ENCODE results near the gene SFSWAP. TPM values are rescaled to one million over a fixed set of nuclear protein-coding genes. Genes with fewer than 3 reads are reported as not detected.

SFSWAP gene
- total RNA-seq, 4 donors from 2014 or later = 12.8 to 39.5 (median 25.9) TPM

DNA sequence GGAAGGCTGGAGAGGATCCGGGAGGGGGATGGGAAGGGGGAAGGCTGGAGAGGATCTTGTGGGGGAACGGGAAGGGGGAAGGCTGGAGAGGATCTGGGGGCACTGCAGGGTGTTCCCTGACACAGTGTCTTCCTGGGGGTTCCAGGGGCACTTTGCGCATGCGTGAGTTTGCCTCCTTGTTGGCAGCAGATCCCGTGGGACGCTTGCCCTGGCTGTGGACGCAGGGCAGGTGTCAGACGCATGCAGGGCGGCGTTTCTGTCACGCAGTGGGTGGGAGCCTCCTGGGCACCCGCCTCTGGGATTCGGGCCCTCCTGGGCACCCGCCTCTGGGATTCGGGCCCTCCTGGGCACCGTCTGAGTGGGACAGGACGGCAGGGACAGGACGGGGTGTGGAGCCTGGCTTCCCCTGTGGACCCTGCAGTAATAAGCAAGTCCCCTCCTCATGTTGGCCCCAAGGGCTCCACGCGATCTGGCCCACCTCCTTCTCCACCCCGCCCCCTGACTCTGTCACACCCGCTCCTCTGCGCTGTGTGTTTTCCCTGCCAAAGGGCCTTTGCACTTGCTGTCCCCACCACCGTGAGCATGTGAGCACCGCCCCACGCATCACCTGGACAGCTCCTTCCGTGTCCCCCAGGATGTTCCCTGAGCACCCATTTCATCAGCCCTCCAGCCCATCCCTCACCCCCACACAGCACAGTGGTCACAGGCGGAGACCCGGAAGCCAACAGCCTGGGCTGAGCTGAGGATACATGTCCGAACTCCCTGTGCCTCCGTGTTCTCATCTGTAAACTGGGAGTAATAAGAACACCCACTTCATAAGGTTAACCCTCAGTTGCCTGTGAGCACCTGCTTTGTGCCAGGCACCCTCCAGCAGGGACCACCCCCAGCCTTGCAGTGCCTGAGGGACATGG lies 121.7 kb downstream of the SFSWAP start:
- Histone ChIP-seq H3K9me3 (no peaks in the 10 kb centered on the region), H3K27ac (peak overlapping the region in 3 of 4 donors; percentile 50 to 71 (median 67))

DNA sequence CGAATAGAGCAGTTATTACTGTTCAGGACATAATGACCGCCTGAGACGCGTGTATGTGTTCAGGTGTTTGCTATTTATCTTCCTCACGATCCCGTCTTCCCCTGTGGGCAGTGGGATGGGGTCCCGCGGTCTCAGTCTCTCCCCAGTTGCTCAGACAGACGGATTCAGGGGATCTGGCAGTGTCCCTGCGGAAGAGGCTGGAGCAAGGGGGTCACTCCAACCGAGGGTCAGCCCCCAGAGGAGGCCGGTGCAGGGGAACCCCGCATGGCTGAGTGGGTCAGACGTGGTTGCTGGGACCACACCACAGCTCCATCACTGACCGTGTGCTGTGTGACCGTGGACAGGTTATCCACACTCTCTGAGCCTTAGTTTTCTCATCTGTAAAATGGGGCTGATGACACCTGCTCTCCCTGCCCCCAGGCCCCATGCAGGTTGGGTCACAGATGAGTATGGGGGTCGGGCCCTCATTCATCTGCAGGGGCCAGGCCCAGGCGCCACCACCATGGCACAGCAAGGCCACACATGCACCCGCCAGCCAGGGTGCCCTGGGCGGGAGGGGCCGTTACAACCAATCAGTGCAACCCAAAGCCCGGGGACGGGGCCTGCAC lies 122.5 kb downstream of the SFSWAP start:
- no peaks in the 10 kb centered on the region for H3K36me3 ChIP-seq
- DNase-seq = no peak
- H3K9me3 ChIP-seq = no peaks in the 10 kb centered on the region
- H3K27me3 ChIP-seq = peaks cover 0 to 90% (median 7%) of the 10 kb centered on the region in 4 donors
- H3K4me1 ChIP-seq = peaks cover 25 to 64% (median 37%) of the 10 kb centered on the region in 3 donors
- intact Hi-C loops (cut with DNase I) = no loop called here
- no peak for TF ChIP-seq POLR2A (IDR thresholded peaks at IDR 0.05)
- TF ChIP-seq, protein P1, sequence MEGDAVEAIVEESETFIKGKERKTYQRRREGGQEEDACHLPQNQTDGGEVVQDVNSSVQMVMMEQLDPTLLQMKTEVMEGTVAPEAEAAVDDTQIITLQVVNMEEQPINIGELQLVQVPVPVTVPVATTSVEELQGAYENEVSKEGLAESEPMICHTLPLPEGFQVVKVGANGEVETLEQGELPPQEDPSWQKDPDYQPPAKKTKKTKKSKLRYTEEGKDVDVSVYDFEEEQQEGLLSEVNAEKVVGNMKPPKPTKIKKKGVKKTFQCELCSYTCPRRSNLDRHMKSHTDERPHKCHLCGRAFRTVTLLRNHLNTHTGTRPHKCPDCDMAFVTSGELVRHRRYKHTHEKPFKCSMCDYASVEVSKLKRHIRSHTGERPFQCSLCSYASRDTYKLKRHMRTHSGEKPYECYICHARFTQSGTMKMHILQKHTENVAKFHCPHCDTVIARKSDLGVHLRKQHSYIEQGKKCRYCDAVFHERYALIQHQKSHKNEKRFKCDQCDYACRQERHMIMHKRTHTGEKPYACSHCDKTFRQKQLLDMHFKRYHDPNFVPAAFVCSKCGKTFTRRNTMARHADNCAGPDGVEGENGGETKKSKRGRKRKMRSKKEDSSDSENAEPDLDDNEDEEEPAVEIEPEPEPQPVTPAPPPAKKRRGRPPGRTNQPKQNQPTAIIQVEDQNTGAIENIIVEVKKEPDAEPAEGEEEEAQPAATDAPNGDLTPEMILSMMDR (IDR thresholded peaks at IDR 0.05) = no peak
- no peak overlapping the region for H3K27ac ChIP-seq
- H3K4me3 ChIP-seq = no peak overlapping the region
- WGBS, 2 donors = 32 to 70% methylated on average over 4 to 17 of the region's 23 CpGs

More for the DNA sequence above, 121.7 kb downstream of the SFSWAP start:
- DNase-seq = no peak
- peaks cover 0 to 93% (median 9%) of the 10 kb centered on the region in 4 donors for H3K27me3 ChIP-seq
- H3K4me1 ChIP-seq = peaks cover 28 to 72% (median 41%) of the 10 kb centered on the region in 3 donors
- peak overlapping the region in 3 of 4 donors; percentile 29 to 55 (median 54) for H3K4me3 ChIP-seq
- H3K36me3 ChIP-seq = no peaks in the 10 kb centered on the region
- TF ChIP-seq POLR2A (IDR thresholded peaks at IDR 0.05) = no peak
- intact Hi-C loops (cut with DNase I) = no loop called here
- WGBS, 2 donors = 26 to 28% methylated on average over 14 to 17 of the region's 31 CpGs

DNA sequence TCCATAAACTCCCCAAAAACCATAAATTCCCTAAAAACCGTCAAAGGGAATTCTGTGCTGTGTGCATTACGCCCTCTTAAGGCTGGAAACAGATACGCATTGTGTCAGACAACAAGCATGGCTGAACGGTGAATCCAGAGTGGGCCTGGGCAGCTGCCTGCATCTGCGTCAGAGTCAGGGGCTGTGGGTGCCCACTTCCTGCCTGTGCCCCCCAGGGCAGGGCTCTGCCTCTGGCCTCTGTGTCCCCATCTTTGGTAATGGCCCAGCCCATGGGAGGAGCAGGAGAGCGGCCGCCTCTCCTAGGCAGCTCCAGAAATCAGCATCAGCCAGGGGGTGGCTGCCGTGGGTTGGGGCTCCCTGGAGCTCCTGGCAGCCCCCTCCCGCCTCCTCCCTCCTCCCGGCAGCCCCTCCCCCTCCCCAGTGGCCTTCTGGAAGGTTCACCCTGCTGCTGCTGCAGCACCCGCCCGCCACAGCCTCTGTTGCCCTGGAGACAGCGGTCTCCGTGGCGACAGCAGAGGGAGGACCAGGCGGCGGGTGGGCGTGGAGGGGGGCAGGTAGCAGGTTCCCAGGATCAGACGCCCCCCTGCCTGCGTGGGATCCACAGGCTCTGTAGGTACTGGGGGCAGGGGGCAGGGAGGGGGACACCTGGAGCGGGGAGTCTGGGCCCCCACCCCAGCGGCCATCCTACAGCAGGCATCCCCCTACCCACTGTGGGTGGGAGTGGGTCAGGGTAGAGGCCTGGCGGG lies 123.2 kb downstream of the SFSWAP start:
- TF ChIP-seq, protein P1 (IDR thresholded peaks at IDR 0.05) = peak in 2 of 6 experiments; percentile 8 to 49
- no peak for TF ChIP-seq POLR2A (IDR thresholded peaks at IDR 0.05)
- 30 to 48% methylated on average over 2 to 4 of the region's 23 CpGs for WGBS, 2 donors
- Histone ChIP-seq H3K4me3 (no peak overlapping the region), H3K9me3 (no peaks in the 10 kb centered on the region), H3K36me3 (no peaks in the 10 kb centered on the region), H3K27ac (no peak overlapping the region), H3K27me3 (peaks cover 0 to 85% (median 7%) of the 10 kb centered on the region in 4 donors), H3K4me1 (peaks cover 22 to 57% (median 30%) of the 10 kb centered on the region in 3 donors)
- no peak for DNase-seq
- intact Hi-C loops (cut with DNase I) = no loop called here

DNA sequence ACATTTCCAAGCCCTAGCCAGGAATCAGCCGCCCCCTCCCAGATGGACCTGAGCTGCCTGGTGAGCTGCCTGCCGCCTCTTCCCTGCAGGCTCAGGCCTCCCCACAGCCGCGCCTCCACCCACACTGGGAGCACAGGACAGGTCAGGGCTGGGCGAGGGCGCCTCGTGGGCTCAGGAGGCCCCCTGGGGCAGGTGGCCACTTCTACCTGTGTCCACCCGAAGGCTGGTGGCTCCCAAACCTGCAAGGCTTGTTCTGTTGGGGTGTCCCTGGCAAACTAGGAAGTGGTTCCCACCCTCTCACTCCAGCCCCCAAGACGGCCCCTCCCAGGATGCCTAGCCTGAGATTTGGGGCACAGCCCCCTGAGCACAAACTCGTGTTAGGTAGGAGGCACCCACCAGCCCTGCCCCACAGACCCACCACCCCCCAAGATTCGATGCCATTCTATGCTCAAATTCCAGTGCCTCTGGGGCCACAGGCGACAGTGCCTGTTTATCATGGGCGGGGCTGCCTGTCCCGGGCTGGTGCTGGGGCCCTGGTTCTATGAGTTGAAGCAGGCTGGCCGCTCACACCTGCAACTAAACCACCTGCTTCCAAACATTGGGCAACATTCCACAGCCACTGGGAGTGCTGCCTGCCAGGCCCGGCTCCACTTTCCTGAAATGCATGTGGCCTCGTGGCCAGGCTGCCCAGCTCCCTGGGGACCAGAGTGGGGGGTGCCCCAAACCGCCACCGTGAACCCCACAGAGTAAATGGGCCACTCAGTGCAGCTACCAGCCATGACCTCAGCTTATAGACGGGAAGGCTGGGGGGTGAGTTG lies 124.1 kb downstream of the SFSWAP start:
- H3K4me3 ChIP-seq = no peak overlapping the region
- H3K36me3 ChIP-seq = no peaks in the 10 kb centered on the region
- 40 to 50% methylated on average over 1 of the region's 20 CpGs for WGBS, 2 donors
- no peaks in the 10 kb centered on the region for H3K9me3 ChIP-seq
- intact Hi-C loops (cut with DNase I) = no loop called here
- no peak for DNase-seq
- H3K4me1 ChIP-seq = peaks cover 13 to 48% (median 22%) of the 10 kb centered on the region in 3 donors
- H3K27me3 ChIP-seq = peaks cover 0 to 76% (median 3%) of the 10 kb centered on the region in 4 donors
- TF ChIP-seq, protein P1 (IDR thresholded peaks at IDR 0.05) = no peak
- TF ChIP-seq POLR2A (IDR thresholded peaks at IDR 0.05) = no peak
- H3K27ac ChIP-seq = no peak overlapping the region
